Stomach smooth muscle (tissue), 2 donors: ENCODE results near the gene NPIPB6.

Experiments used
- H3K27ac ChIP-seq: one replicate; pipeline ENCODE4 v1.7.0; 2013; ENCODE audit warnings: mild to moderate bottlenecking, low read length, inconsistent platforms
- H3K27me3 ChIP-seq, 2 donors: one replicate each; pipeline ENCODE4 v1.7.0; 2013; ENCODE audit warnings: low read length in 2 of 2; ENCODE audit not compliant: insufficient read depth in 2 of 2, control insufficient read depth in 1 of 2
- H3K36me3 ChIP-seq, 2 donors: one replicate each; pipeline ENCODE4 v1.7.0; 2013; ENCODE audit warnings: low read length in 2 of 2; ENCODE audit not compliant: control insufficient read depth in 2 of 2, insufficient read depth in 2 of 2
- H3K4me1 ChIP-seq: one replicate; pipeline ENCODE4 v1.7.0; 2013; ENCODE audit warnings: low read length; ENCODE audit not compliant: control insufficient read depth, insufficient read depth
- H3K4me3 ChIP-seq, 2 donors: one replicate each; pipeline ENCODE4 v1.7.0; 2013; ENCODE audit warnings: low read length in 2 of 2
- H3K9ac ChIP-seq, 2 donors: one replicate each; pipeline ENCODE4 v1.7.0; 2013; ENCODE audit warnings: low read length in 2 of 2, mild to moderate bottlenecking in 1 of 2
- H3K9me3 ChIP-seq, 2 donors: one replicate each; pipeline ENCODE4 v1.7.0; 2013; ENCODE audit warnings: low read length in 2 of 2; ENCODE audit not compliant: control insufficient read depth in 2 of 2
- donor health status: healthy.
- donor health status: Pancreatic carcinoma.

NPIPB6 gene

DNA sequence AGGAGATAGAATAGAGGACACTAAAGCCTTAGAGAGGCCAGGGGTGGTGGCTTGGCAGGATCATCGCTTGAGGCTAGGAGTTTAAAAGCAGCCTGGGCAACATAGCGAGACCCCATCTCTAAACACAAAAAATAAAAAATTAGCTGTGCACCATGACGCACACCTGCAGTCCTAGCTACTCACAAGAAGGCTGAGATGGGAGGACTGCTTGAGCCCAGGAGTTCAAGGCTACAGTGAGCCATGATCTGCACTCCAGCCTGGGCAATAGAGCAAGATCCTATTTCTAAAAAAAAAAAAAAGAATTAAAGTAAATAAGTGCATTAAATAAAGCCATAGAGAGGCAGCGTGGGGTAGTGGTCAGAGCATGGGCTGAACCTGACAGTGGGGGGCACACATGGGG lies 51.9 kb downstream of the NPIPB6 start:
- Histone ChIP-seq H3K9me3 (no peaks in the 10 kb centered on the region), H3K9ac (no peak overlapping the region), H3K4me3 (no peak overlapping the region), H3K27ac (no peak overlapping the region), H3K36me3 (no peaks in the 10 kb centered on the region), H3K27me3 (no peaks in the 10 kb centered on the region), H3K4me1 (no peaks in the 10 kb centered on the region)

- Histone ChIP-seq H3K4me3 (no peak overlapping the region), H3K36me3 (no peaks in the 10 kb centered on the region), H3K27me3 (no peaks in the 10 kb centered on the region), H3K4me1 (no peaks in the 10 kb centered on the region), H3K27ac (no peak overlapping the region), H3K9me3 (no peaks in the 10 kb centered on the region), H3K9ac (no peak overlapping the region)
Observed at GRCh38 chr16:28310796-28311195, 52.5 kb downstream of the NPIPB6 start.

- H3K36me3 ChIP-seq, result no peaks in the 10 kb centered on the region
- no peaks in the 10 kb centered on the region for H3K27me3 ChIP-seq
- H3K9me3 ChIP-seq, result no peaks in the 10 kb centered on the region
- H3K4me1 ChIP-seq, result no peaks in the 10 kb centered on the region
- H3K27ac ChIP-seq, result no peak overlapping the region
- H3K4me3 ChIP-seq, result no peak overlapping the region
- no peak overlapping the region for H3K9ac ChIP-seq
Observed at GRCh38 chr16:28309811-28310311, 53.4 kb downstream of the NPIPB6 start.

DNA sequence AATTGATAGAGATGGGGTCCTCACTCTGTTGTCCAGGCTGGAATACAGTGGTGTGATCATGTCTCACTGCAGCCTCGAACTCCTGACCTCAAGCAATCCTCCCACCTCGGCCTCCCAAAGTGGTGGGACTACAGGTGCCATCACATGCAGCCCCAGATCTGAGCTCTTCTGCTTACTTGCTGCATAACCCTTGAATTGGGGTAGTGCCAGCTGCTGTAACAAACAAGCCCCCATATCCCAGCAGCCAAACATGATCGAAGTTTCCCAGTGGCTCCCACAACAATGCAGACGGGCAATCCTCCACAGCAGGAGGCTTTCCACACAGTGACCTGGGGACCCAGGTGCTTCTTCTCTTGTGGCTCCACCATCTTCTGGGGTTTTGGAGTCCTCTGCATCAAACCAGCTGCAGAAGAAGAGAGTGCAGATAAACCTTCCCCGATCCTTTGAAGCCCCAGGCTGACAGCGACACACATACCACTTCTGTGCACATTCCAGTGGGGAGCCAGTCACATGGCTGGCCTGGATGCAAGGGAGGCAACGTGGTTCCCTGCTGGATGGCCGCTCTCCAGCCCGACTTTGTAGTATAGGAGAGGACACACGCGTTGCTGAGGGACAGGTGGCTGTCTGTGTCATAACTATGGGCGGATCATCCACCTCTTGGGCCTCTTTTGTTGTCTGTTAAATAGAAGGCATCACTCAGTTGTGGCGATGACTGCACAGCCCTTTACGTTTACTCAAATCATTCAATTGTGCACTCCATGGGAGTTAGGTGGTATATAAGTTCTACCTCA lies 54.3 kb downstream of the NPIPB6 start:
- no peak overlapping the region for H3K27ac ChIP-seq
- no peaks in the 10 kb centered on the region for H3K4me1 ChIP-seq
- no peak overlapping the region for H3K4me3 ChIP-seq

GRCh38 chr16:28307936-28308335 lies 55.4 kb downstream of the NPIPB6 start:
- no peak overlapping the region for H3K27ac ChIP-seq
- no peaks in the 10 kb centered on the region for H3K9me3 ChIP-seq
- H3K9ac ChIP-seq, result no peak overlapping the region
- no peaks in the 10 kb centered on the region for H3K27me3 ChIP-seq
- no peak overlapping the region for H3K4me3 ChIP-seq
- no peaks in the 10 kb centered on the region for H3K36me3 ChIP-seq
- H3K4me1 ChIP-seq, result no peaks in the 10 kb centered on the region

More for the DNA sequence above, 54.3 kb downstream of the NPIPB6 start:
- Histone ChIP-seq H3K36me3 (no peaks in the 10 kb centered on the region), H3K9ac (no peak overlapping the region), H3K27me3 (no peaks in the 10 kb centered on the region), H3K9me3 (no peaks in the 10 kb centered on the region)

DNA sequence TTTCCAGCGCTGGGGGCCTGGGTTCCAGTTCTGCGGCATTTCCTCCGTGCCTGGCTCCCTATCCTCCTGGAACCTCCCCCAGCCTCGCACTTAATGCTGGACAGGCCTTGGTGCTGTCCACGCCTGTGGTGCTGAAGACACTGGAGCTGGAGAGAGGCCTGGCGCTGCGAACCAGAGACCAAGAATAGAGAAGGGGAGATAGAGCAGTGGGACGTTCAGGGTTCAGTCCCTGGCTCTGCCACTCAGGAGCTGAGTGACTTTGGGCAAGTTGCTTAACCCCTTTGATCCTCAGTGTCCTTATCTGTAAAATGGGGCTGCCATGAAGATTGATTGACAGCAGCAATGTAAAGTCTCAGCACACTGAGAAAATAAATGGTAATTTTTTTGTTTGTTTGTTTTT lies 59.1 kb downstream of the NPIPB6 start:
- no peaks in the 10 kb centered on the region for H3K4me1 ChIP-seq
- no peak overlapping the region for H3K9ac ChIP-seq
- no peaks in the 10 kb centered on the region for H3K27me3 ChIP-seq
- H3K9me3 ChIP-seq, result no peaks in the 10 kb centered on the region
- H3K36me3 ChIP-seq, result no peaks in the 10 kb centered on the region
- H3K4me3 ChIP-seq, result no peak overlapping the region
- H3K27ac ChIP-seq, result no peak overlapping the region

- H3K4me1 ChIP-seq, result no peaks in the 10 kb centered on the region
- no peak overlapping the region for H3K4me3 ChIP-seq
- no peaks in the 10 kb centered on the region for H3K36me3 ChIP-seq
- H3K9ac ChIP-seq, result no peak overlapping the region
- no peaks in the 10 kb centered on the region for H3K9me3 ChIP-seq
- H3K27ac ChIP-seq, result no peak overlapping the region
- no peaks in the 10 kb centered on the region for H3K27me3 ChIP-seq
Observed at GRCh38 chr16:28303132-28303531, 60.2 kb downstream of the NPIPB6 start.

DNA sequence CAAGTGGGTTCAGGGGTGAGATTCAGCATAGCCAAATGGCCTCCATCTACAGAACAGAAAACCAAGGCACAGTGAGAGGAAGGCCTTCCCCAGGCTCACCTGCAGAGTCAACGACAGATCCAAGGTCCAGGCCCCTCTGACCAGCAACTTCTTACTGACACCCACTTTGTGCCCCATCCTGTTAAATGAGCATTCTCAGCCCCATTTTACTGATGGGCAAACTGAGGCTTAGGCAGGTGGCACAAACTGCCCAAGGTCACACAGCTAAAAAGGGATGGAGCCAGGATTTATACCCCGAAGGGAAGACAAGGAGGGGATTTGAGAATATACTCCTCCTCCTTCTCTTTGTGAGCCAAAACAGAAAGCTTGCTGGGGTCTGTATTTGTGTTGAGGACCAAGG lies 61.7 kb downstream of the NPIPB6 start:
- H3K27ac ChIP-seq, result no peak overlapping the region
- H3K27me3 ChIP-seq, result no peaks in the 10 kb centered on the region
- H3K9me3 ChIP-seq, result no peaks in the 10 kb centered on the region
- H3K9ac ChIP-seq, result no peak overlapping the region
- no peaks in the 10 kb centered on the region for H3K4me1 ChIP-seq
- H3K36me3 ChIP-seq, result no peaks in the 10 kb centered on the region
- no peak overlapping the region for H3K4me3 ChIP-seq

DNA sequence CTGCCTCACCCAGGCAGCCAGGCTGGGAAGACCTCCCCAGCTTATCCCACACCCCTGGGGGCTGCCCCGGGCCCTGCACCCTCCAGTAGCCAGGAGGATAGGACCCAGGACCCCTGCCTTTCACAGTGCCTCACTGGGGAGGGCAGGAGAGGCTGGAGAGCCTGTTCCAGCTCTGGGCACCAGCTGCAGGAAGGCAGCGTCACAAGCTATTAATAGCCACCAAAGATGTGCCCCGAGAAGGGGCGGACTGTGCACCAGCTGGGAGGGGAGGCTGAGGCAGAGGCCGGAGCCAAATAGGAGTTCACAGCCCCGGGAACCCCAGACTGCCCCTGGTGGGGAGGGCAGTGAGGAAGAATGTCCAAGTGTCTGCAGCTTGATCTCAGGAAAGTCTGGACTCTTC lies 62.2 kb downstream of the NPIPB6 start:
- no peaks in the 10 kb centered on the region for H3K9me3 ChIP-seq
- no peaks in the 10 kb centered on the region for H3K27me3 ChIP-seq
- no peaks in the 10 kb centered on the region for H3K36me3 ChIP-seq
- no peak overlapping the region for H3K27ac ChIP-seq
- H3K9ac ChIP-seq, result no peak overlapping the region
- no peak overlapping the region for H3K4me3 ChIP-seq
- H3K4me1 ChIP-seq, result no peaks in the 10 kb centered on the region

- no peaks in the 10 kb centered on the region for H3K9me3 ChIP-seq
- no peak overlapping the region for H3K27ac ChIP-seq
- H3K9ac ChIP-seq, result no peak overlapping the region
- no peaks in the 10 kb centered on the region for H3K36me3 ChIP-seq
- no peaks in the 10 kb centered on the region for H3K4me1 ChIP-seq
- H3K4me3 ChIP-seq, result no peak overlapping the region
- H3K27me3 ChIP-seq, result no peaks in the 10 kb centered on the region
Observed at GRCh38 chr16:28300327-28300726, 63.0 kb downstream of the NPIPB6 start.

DNA sequence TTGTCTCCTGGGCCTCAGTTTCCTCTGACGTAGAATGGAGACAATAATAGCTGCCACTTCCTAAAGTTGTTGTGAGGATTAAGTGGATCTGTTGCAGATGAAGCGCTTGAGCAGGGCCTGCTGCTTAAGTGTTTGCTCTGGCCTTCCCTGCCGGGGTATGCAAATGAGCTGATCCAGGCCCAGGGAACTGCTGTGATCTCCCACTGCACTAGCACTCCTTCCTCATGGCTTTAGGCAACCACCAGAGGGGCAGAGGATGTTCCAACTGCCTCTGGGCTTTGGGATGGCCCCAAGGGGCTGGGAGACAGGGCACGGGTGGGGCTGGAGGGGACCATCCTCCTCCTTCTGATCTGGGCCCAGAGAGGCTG lies 64.8 kb downstream of the NPIPB6 start:
- no peaks in the 10 kb centered on the region for H3K4me1 ChIP-seq
- no peak overlapping the region for H3K27ac ChIP-seq
- H3K27me3 ChIP-seq, result no peaks in the 10 kb centered on the region
- H3K4me3 ChIP-seq, result no peak overlapping the region
- no peaks in the 10 kb centered on the region for H3K36me3 ChIP-seq
- H3K9me3 ChIP-seq, result no peaks in the 10 kb centered on the region
- no peak overlapping the region for H3K9ac ChIP-seq
